T-helper 2 cell treated with Interferon-gamma antibody and Interleukin-4, amounts not matched to agents 5 μg/mL and 100 μg/mL, for 36 hours (primary cell): ENCODE results near the gene CTU1.

Experiments
- DNase-seq: peaks from one replicate; pipeline ENCODE4 v3.0.0; 2021; ENCODE audit warnings: low spot score
- H3K27ac Mint-ChIP-seq: one replicate; pipeline ENCODE4 v1.8.0; 2021; ENCODE audit warnings: mild to moderate bottlenecking, mixed read lengths
- H3K27me3 Mint-ChIP-seq: one replicate; pipeline ENCODE4 v1.8.0; 2021; ENCODE audit warnings: low read depth, mixed read lengths
- H3K36me3 Mint-ChIP-seq: one replicate; pipeline ENCODE4 v1.8.0; 2021; ENCODE audit warnings: low read depth, mixed read lengths
- H3K4me1 Mint-ChIP-seq: one replicate; pipeline ENCODE4 v1.8.0; 2021; ENCODE audit warnings: low read depth, mixed read lengths
- H3K4me3 Mint-ChIP-seq: one replicate; pipeline ENCODE4 v1.8.0; 2022; ENCODE audit warnings: mild to moderate bottlenecking, moderate library complexity, mixed read lengths
- H3K9me3 Mint-ChIP-seq: one replicate; pipeline ENCODE4 v1.8.0; 2021; ENCODE audit warnings: mixed read lengths

CTU1 gene

DNA sequence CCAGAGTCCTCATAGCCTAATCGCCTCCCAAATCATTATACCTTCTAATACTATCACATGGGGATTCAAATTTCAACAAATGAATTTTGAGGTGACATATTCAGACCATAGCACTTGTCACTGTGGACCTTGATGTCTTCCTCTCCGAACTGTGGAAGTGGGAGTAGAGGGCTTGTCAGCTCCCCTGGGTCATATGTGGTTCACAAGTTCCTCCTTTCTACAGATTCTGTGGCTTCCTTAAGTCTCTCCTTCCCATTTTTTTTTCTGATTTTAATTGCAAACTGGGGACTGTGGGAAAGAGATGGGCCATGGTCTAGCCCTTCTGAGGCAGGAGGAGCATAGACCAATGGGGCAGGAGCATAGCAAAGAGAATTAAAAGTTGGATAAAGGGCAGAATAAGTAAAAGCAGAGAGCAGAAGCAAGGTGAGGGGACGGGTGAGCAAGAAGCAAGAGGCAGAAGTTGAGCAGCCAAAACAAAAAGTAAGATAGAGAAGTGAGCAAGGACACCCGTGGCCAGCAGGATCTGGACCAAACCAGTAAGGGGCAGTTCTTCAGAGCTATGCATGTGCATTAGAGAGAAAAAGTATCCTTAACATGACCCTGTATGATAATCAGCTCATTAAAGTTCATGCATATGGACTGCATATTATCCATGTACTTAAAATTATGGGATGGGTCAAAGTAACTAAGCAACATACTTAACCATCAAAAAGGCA lies 31.2 kb upstream of the CTU1 start:
- Mint-ChIP-seq H3K4me3 (no peak overlapping the region), H3K4me1 (peaks cover 6% of the 10 kb centered on the region), H3K27me3 (peaks cover 20% of the 10 kb centered on the region), H3K9me3 (no peaks in the 10 kb centered on the region), H3K27ac (no peak overlapping the region), H3K36me3 (no peaks in the 10 kb centered on the region)
- no peak for DNase-seq

GRCh38 chr19:51138549-51138979 lies 30.4 kb upstream of the CTU1 start:
- no peak for DNase-seq
- H3K9me3 Mint-ChIP-seq: no peaks in the 10 kb centered on the region
- no peaks in the 10 kb centered on the region for H3K36me3 Mint-ChIP-seq
- H3K27me3 Mint-ChIP-seq: peaks cover 20% of the 10 kb centered on the region
- peaks cover 6% of the 10 kb centered on the region for H3K4me1 Mint-ChIP-seq
- H3K4me3 Mint-ChIP-seq: no peak overlapping the region
- H3K27ac Mint-ChIP-seq: no peak overlapping the region

DNA sequence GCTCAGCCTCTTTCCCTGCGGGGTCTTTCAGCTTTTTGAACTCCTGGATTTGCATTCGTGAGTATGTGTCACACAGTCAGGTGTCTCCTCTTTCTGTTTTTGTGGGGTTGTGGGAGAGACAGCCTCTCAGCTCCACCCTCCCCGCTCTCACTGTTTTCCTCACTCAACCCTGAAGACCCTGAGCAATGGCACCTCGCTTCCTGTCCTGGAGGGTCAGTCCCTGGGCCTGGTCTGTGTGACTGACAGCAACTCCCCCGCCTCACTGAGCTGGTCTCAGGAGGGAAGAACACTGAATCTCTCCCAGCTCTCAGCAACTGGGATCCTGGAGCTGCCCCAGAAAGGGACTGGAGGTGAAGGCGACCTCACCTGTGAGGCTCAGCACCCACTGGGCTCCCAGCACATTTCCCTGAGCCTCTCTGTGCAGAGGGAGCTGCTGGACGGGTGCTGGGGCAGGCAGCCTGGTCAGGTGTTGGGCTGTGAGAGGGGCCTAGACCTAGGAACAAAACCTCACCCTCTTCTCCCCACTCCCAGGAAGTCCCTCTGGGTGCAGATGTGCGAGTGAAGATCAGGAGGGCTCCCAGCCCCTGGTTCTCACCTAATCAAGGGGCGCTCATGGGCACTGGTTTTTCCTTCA lies 29.7 kb upstream of the CTU1 start:
- H3K27me3 Mint-ChIP-seq: peaks cover 20% of the 10 kb centered on the region
- H3K27ac Mint-ChIP-seq: no peak overlapping the region
- no peak overlapping the region for H3K4me3 Mint-ChIP-seq
- no peaks in the 10 kb centered on the region for H3K36me3 Mint-ChIP-seq
- DNase-seq: no peak
- H3K4me1 Mint-ChIP-seq: peaks cover 6% of the 10 kb centered on the region
- no peaks in the 10 kb centered on the region for H3K9me3 Mint-ChIP-seq

DNA sequence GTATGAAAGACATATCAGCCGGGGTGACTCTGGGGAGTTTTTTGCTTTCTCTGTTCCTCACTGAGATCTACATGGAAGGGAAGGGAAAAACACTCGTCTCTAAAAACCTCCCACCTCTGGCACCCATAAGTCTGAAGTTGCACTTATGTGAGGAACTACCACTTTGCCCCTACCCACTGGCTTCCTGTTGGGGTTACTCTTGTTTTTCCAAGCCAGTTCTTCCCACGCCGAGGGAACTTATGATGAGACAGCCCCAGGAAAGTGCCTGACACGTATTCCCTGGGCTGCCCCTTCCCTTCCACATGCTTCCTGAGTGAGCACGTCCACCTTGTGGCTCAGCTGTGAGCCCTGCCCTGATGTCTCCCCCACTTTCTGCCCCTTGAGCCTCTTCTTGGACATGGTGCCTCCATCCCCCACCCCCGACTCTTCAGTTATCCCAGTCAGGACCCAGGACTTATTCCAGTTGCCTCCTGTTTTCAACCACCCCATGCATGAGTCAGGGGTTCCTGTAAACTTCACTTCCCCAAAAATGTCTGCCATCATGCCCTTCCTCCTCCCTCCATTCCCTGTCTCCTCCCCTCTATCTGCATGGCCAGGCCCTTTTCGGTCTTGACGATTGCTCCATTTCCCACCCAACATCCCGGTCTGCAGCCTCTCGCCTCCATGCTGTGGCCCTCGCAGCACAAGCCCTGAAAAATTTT lies 28.8 kb upstream of the CTU1 start:
- H3K4me3 Mint-ChIP-seq: no peak overlapping the region
- no peaks in the 10 kb centered on the region for H3K9me3 Mint-ChIP-seq
- no peaks in the 10 kb centered on the region for H3K36me3 Mint-ChIP-seq
- H3K4me1 Mint-ChIP-seq: peaks cover 11% of the 10 kb centered on the region
- no peak for DNase-seq
- peaks cover 20% of the 10 kb centered on the region for H3K27me3 Mint-ChIP-seq
- H3K27ac Mint-ChIP-seq: peak overlapping the region; percentile 27

- DNase-seq: no peak
- no peaks in the 10 kb centered on the region for H3K9me3 Mint-ChIP-seq
- no peaks in the 10 kb centered on the region for H3K36me3 Mint-ChIP-seq
- no peak overlapping the region for H3K27ac Mint-ChIP-seq
- peaks cover 18% of the 10 kb centered on the region for H3K27me3 Mint-ChIP-seq
- no peak overlapping the region for H3K4me3 Mint-ChIP-seq
- peaks cover 15% of the 10 kb centered on the region for H3K4me1 Mint-ChIP-seq
These were observed 28.0 kb upstream of the CTU1 start for GRCh38 chr19:51135986-51136762.

DNA sequence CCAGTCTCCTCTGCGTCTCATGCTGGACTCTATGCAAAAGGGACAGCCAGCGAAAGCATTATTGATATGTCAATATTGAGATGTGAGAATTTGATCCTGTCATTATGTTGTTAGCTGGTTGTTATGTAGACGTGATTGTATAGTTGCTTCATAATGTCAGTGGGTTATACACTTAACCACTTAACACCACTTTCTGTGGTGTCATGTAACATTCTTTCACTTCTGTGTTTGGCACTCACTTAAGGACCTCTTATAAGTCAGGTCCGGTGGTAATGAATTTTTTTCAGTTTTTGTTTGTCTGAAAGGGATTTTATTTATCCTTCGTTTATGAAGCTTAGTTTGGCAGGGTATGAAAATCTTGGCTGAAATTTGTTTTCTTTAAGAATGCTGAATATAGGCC lies 26.8 kb upstream of the CTU1 start:
- Mint-ChIP-seq H3K36me3 (no peaks in the 10 kb centered on the region), H3K4me3 (no peak overlapping the region), H3K9me3 (no peaks in the 10 kb centered on the region), H3K4me1 (peaks cover 20% of the 10 kb centered on the region), H3K27me3 (peaks cover 12% of the 10 kb centered on the region), H3K27ac (no peak overlapping the region)
- DNase-seq: no peak

DNA sequence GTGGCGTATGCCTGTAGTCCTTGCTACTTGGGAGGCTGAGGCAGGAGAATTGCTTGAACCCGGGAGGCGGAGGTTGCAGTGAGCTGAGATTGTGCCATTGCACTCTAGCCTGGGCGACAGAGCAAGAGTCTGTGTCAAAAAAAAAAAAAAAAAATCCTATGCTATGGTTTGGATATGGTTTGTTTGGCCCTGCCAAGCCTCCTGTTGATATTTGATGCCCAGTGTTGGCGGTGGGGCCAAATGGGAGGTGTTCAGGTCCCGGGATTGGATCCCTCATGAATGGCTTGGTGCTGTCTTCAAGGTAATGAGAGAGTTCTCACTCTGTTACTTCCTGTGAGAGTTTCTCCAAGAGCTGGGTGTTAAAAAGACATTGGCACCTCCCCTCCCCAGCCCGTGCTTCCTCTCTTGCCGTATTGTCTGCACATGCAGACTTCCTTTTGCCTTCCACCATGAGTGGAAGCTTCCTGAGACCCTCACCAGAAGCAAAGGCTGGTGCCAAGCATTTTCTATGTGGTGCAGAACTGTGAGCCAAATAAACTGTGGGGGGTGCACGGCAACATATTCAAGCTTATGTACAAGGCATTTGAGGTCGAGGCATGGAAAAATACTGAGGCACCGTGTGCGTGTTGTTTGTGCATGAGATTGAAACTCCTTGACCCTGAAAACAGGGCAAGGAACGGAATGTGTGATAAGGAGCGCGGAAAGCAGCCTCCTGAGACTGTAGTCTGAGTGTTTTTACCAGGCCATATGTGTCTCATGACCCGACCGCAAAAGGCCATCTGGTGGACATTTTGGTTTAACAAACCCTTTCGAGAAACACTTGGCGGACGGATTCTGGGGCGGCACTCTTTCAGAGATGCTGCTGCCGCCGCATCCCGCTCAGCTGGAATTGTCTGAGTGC lies 23.8 kb upstream of the CTU1 start:
- Mint-ChIP-seq H3K9me3 (no peaks in the 10 kb centered on the region), H3K27ac (peak overlapping the region; percentile 65), H3K27me3 (peaks cover 3% of the 10 kb centered on the region), H3K36me3 (no peaks in the 10 kb centered on the region), H3K4me1 (peaks cover 30% of the 10 kb centered on the region), H3K4me3 (peak overlapping the region; percentile 58)
- no peak for DNase-seq

DNA sequence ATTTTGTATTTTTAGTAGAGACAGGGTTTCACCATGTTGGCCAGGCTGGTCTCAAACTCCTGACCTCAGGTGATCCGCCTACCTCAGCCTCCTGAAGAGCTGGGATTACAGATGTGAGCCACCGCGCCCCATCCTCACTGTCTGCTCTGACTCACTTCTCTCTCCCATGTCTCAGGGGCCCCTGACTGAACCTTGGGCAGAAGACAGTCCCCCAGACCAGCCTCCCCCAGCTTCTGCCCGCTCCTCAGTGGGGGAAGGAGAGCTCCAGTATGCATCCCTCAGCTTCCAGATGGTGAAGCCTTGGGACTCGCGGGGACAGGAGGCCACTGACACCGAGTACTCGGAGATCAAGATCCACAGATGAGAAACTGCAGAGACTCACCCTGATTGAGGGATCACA lies 21.5 kb upstream of the CTU1 start:
- Mint-ChIP-seq H3K27me3 (peaks cover 3% of the 10 kb centered on the region), H3K36me3 (no peaks in the 10 kb centered on the region), H3K4me3 (no peak overlapping the region), H3K27ac (no peak overlapping the region), H3K4me1 (peaks cover 35% of the 10 kb centered on the region), H3K9me3 (no peaks in the 10 kb centered on the region)
- no peak for DNase-seq

DNA sequence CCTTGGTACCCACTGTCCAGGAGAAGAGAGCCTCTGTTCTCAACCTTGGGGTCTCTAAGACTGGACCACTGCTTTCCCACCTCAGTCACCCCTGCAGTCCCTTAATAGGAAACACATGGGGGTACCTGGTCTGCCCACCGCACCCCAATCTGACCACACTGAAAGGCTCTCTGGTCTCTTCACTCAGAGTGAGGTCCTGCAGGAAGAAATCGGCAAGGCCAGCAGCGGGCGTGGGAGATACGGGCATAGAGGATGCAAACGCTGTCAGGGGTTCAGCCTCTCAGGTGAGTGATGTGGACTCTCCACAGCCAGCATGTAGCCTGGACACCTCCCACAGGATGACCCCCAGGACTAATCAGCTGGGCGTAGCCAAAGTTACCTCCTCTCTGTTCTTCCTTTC lies 20.0 kb upstream of the CTU1 start:
- H3K9me3 Mint-ChIP-seq: no peaks in the 10 kb centered on the region
- DNase-seq: no peak
- H3K4me1 Mint-ChIP-seq: peaks cover 49% of the 10 kb centered on the region
- H3K27me3 Mint-ChIP-seq: no peaks in the 10 kb centered on the region
- no peaks in the 10 kb centered on the region for H3K36me3 Mint-ChIP-seq
- no peak overlapping the region for H3K4me3 Mint-ChIP-seq
- H3K27ac Mint-ChIP-seq: no peak overlapping the region

DNA sequence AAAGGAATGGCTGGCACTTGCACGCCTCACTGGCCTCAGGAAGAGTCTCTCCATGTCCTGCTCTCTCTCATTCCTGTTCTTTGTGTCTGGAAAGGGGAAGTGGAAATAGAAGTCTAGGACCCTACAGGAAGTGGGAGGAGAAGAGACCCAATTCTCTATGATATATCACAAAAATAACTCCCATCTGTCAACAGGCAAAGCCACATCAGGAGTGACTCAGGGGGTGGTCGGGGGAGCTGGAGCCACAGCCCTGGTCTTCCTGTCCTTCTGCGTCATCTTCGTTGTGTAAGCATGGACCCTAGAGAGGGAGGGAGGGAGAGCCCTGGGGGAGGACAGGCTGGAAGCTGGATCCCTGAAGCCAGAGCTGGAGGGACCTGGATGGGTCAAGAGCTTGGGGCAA lies 19.5 kb upstream of the CTU1 start:
- Mint-ChIP-seq H3K27ac (no peak overlapping the region), H3K9me3 (no peaks in the 10 kb centered on the region), H3K4me1 (peaks cover 54% of the 10 kb centered on the region), H3K36me3 (no peaks in the 10 kb centered on the region), H3K4me3 (no peak overlapping the region), H3K27me3 (no peaks in the 10 kb centered on the region)
- DNase-seq: no peak

- Mint-ChIP-seq H3K4me1 (peaks cover 55% of the 10 kb centered on the region), H3K9me3 (no peaks in the 10 kb centered on the region), H3K4me3 (no peak overlapping the region), H3K27ac (no peak overlapping the region), H3K27me3 (no peaks in the 10 kb centered on the region), H3K36me3 (no peaks in the 10 kb centered on the region)
- no peak for DNase-seq
These were observed 18.8 kb upstream of the CTU1 start for GRCh38 chr19:51127032-51127431.

GRCh38 chr19:51125421-51126075 lies 17.3 kb upstream of the CTU1 start:
- no peaks in the 10 kb centered on the region for H3K27me3 Mint-ChIP-seq
- no peak overlapping the region for H3K4me3 Mint-ChIP-seq
- DNase-seq: no peak
- no peaks in the 10 kb centered on the region for H3K9me3 Mint-ChIP-seq
- peaks cover 55% of the 10 kb centered on the region for H3K4me1 Mint-ChIP-seq
- H3K36me3 Mint-ChIP-seq: no peaks in the 10 kb centered on the region
- H3K27ac Mint-ChIP-seq: no peak overlapping the region

- Mint-ChIP-seq H3K4me3 (peak within 1 kb of the TSS; percentile 70), H3K4me1 (peaks cover 53% of the 10 kb centered on the region), H3K36me3 (no peaks in the 10 kb centered on the region), H3K27me3 (no peaks in the 10 kb centered on the region), H3K27ac (peak within 1 kb of the TSS; percentile 80), H3K9me3 (no peaks in the 10 kb centered on the region)
- no peak for DNase-seq
These were observed 16.5 kb upstream of the CTU1 start, which contains the start of gene SIGLEC9 for GRCh38 chr19:51124729-51125128. Gene SIGLEC9, plus strand, starts transcription at chr19:51124906. Its CDS starts 69 bp downstream, at chr19:51124975.
